K562 (cell line): ENCODE data around the gene MARK4.

Experiments
- CHD4 ChIP-seq: fragments of 200-600 bp; sonication (generic); IDR thresholded peaks from 3 replicates; pipeline ENCODE4 v1.6.1; 2012; ENCODE audit warnings: low read depth, mild to moderate bottlenecking, mixed read lengths, low read length, inconsistent platforms; ENCODE audit not compliant: insufficient read depth, insufficient replicate concordance, poor library complexity, severe bottlenecking
- MYBL2 ChIP-seq, 2 experiments: fragments of 450-650 bp in 1 of 2; sonication (generic) in 1 of 2; formaldehyde crosslinking in 1 of 2; IDR thresholded peaks; 2 replicates each; pipeline versions ENCODE4 v1.6.1 to v1.8.1; 2017 to 2022; ENCODE audit warnings: borderline replicate concordance in 1 of 2, inconsistent platforms in 1 of 2, low read depth in 1 of 2, mild to moderate bottlenecking in 1 of 2, missing genetic modification reagents in 1 of 2, moderate library complexity in 1 of 2
- POLR2A ChIP-seq: fragments of 450-650 bp; conservative IDR thresholded peaks from 2 replicates; pipeline ENCODE4 v1.6.1; 2016
- POLR2AphosphoS5 ChIP-seq: IDR thresholded peaks from 2 replicates; pipeline ENCODE4 v1.6.1; 2011; ENCODE audit warnings: mild to moderate bottlenecking, low read depth, low read length, moderate library complexity; ENCODE audit not compliant: control insufficient read depth, insufficient read depth
- SPI1 ChIP-seq: IDR thresholded peaks from 2 replicates; pipeline ENCODE4 v1.6.1; 2011; ENCODE audit warnings: low read depth, low read length, control low read depth, borderline replicate concordance
- SREBF1 ChIP-seq: fragments of 150-350 bp; IDR thresholded peaks from 2 replicates; pipeline ENCODE4 v1.6.1; 2014; ENCODE audit warnings: antibody characterized with exemption, low read depth, low read length, borderline replicate concordance
- TF ChIP-seq, protein P1 (sequence below): sonication (generic); formaldehyde crosslinking; IDR thresholded peaks from 2 replicates; pipeline ENCODE4 v1.8.1; 2023; ENCODE audit warnings: mild to moderate bottlenecking, missing genetic modification reagents
- TF ChIP-seq, protein P2 (sequence below): fragments of 450-650 bp; formaldehyde crosslinking; IDR thresholded peaks from 2 replicates; pipeline ENCODE4 v1.4.0; 2022; ENCODE audit warnings: missing genetic modification characterization
- TF ChIP-seq, protein P3 (sequence below), 3 experiments: IDR thresholded peaks in 2 of 3; conservative IDR thresholded peaks in 1 of 3; 2 replicates each; pipeline ENCODE4 v1.5.1; 2011 to 2012; ENCODE audit warnings: low read length in 3 of 3, mild to moderate bottlenecking in 3 of 3, control low read depth in 2 of 3, improper control_type of control experiment in 1 of 3, inconsistent platforms in 1 of 3, low read depth in 1 of 3, mixed read lengths in 1 of 3, moderate library complexity in 1 of 3; ENCODE audit not compliant: insufficient read depth in 2 of 3
- TF ChIP-seq, protein P4 (sequence below), 2 experiments: fragments of 450-650 bp; formaldehyde crosslinking in 1 of 2; IDR thresholded peaks; 2 replicates each; pipeline versions ENCODE4 v1.4.0 to v1.6.1; 2014 to 2020; ENCODE audit warnings: mild to moderate bottlenecking in 2 of 2, borderline replicate concordance in 1 of 2, low read depth in 1 of 2
- TF ChIP-seq, protein P5 (sequence below): sonication (generic); formaldehyde crosslinking; IDR thresholded peaks from 2 replicates; pipeline ENCODE4 v1.9.0; 2022; ENCODE audit warnings: mild to moderate bottlenecking, missing genetic modification reagents
- TF ChIP-seq, protein P6 (sequence below), 3 experiments: fragments of 200-800 bp in 1 of 3; fragments of 250-450 bp in 1 of 3; fragments of 450-650 bp in 1 of 3; sonication (Bioruptor Pico) in 1 of 3; sonication (Bioruptor generic) in 1 of 3; formaldehyde crosslinking in 1 of 3; IDR thresholded peaks; 2 replicates each; pipeline versions ENCODE4 v1.6.1 to v1.8.0; 2016 to 2022; ENCODE audit warnings: mild to moderate bottlenecking in 2 of 3, missing genetic modification characterization in 2 of 3, missing compliant biosample characterization in 1 of 3, moderate library complexity in 1 of 3

DNA sequence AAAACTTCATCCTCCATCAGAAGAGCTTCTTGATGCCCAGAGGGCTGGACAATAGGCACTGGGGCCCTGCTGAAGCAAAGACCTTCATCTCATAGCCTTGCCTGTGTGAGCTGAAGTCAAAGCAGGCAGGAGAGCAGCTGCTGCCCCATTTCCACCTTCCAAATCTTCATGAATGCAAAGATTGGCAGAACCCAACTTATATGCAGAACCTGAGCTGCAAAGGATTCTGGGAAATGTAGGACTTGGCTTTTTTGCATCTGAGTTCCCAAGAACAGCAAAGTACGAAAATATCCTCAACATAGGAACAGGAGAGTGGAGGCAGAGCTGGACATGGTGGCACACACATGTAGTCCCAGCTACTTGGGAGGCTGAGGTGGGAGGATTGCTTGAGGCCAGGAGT lies 40.8 kb downstream of the MARK4 start:
- no peak for TF ChIP-seq POLR2AphosphoS5
- TF ChIP-seq SREBF1: no peak
- TF ChIP-seq CHD4: no peak
- TF ChIP-seq, protein P1, sequence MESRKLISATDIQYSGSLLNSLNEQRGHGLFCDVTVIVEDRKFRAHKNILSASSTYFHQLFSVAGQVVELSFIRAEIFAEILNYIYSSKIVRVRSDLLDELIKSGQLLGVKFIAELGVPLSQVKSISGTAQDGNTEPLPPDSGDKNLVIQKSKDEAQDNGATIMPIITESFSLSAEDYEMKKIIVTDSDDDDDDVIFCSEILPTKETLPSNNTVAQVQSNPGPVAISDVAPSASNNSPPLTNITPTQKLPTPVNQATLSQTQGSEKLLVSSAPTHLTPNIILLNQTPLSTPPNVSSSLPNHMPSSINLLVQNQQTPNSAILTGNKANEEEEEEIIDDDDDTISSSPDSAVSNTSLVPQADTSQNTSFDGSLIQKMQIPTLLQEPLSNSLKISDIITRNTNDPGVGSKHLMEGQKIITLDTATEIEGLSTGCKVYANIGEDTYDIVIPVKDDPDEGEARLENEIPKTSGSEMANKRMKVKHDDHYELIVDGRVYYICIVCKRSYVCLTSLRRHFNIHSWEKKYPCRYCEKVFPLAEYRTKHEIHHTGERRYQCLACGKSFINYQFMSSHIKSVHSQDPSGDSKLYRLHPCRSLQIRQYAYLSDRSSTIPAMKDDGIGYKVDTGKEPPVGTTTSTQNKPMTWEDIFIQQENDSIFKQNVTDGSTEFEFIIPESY (CRISPR knock-in tag): no peak
- TF ChIP-seq, protein P2, sequence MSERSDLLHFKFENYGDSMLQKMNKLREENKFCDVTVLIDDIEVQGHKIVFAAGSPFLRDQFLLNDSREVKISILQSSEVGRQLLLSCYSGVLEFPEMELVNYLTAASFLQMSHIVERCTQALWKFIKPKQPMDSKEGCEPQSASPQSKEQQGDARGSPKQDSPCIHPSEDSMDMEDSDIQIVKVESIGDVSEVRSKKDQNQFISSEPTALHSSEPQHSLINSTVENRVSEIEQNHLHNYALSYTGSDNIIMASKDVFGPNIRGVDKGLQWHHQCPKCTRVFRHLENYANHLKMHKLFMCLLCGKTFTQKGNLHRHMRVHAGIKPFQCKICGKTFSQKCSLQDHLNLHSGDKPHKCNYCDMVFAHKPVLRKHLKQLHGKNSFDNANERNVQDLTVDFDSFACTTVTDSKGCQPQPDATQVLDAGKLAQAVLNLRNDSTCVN (CRISPR knock-in tag): no peak
- TF ChIP-seq, protein P3, sequence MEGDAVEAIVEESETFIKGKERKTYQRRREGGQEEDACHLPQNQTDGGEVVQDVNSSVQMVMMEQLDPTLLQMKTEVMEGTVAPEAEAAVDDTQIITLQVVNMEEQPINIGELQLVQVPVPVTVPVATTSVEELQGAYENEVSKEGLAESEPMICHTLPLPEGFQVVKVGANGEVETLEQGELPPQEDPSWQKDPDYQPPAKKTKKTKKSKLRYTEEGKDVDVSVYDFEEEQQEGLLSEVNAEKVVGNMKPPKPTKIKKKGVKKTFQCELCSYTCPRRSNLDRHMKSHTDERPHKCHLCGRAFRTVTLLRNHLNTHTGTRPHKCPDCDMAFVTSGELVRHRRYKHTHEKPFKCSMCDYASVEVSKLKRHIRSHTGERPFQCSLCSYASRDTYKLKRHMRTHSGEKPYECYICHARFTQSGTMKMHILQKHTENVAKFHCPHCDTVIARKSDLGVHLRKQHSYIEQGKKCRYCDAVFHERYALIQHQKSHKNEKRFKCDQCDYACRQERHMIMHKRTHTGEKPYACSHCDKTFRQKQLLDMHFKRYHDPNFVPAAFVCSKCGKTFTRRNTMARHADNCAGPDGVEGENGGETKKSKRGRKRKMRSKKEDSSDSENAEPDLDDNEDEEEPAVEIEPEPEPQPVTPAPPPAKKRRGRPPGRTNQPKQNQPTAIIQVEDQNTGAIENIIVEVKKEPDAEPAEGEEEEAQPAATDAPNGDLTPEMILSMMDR (IDR thresholded peaks at IDR 0.05 in 2 of 3, conservative IDR thresholded peaks at IDR 0.05 in 1 of 3; ENCODE audit: insufficient read depth in 2 of 3, low read depth in 1 of 3, low read length in 3 of 3): no peak
- no peak for TF ChIP-seq POLR2A
- TF ChIP-seq, protein P4, sequence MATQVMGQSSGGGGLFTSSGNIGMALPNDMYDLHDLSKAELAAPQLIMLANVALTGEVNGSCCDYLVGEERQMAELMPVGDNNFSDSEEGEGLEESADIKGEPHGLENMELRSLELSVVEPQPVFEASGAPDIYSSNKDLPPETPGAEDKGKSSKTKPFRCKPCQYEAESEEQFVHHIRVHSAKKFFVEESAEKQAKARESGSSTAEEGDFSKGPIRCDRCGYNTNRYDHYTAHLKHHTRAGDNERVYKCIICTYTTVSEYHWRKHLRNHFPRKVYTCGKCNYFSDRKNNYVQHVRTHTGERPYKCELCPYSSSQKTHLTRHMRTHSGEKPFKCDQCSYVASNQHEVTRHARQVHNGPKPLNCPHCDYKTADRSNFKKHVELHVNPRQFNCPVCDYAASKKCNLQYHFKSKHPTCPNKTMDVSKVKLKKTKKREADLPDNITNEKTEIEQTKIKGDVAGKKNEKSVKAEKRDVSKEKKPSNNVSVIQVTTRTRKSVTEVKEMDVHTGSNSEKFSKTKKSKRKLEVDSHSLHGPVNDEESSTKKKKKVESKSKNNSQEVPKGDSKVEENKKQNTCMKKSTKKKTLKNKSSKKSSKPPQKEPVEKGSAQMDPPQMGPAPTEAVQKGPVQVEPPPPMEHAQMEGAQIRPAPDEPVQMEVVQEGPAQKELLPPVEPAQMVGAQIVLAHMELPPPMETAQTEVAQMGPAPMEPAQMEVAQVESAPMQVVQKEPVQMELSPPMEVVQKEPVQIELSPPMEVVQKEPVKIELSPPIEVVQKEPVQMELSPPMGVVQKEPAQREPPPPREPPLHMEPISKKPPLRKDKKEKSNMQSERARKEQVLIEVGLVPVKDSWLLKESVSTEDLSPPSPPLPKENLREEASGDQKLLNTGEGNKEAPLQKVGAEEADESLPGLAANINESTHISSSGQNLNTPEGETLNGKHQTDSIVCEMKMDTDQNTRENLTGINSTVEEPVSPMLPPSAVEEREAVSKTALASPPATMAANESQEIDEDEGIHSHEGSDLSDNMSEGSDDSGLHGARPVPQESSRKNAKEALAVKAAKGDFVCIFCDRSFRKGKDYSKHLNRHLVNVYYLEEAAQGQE (IDR thresholded peaks at IDR 0.05; ENCODE audit: borderline replicate concordance): no peak
- TF ChIP-seq, protein P4 (CRISPR knock-in tag; IDR thresholded peaks at IDR 0.05; ENCODE audit: low read depth): no peak
- TF ChIP-seq, protein P5, sequence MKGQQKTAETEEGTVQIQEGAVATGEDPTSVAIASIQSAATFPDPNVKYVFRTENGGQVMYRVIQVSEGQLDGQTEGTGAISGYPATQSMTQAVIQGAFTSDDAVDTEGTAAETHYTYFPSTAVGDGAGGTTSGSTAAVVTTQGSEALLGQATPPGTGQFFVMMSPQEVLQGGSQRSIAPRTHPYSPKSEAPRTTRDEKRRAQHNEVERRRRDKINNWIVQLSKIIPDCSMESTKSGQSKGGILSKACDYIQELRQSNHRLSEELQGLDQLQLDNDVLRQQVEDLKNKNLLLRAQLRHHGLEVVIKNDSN (CRISPR knock-in tag): no peak
- TF ChIP-seq, protein P6, sequence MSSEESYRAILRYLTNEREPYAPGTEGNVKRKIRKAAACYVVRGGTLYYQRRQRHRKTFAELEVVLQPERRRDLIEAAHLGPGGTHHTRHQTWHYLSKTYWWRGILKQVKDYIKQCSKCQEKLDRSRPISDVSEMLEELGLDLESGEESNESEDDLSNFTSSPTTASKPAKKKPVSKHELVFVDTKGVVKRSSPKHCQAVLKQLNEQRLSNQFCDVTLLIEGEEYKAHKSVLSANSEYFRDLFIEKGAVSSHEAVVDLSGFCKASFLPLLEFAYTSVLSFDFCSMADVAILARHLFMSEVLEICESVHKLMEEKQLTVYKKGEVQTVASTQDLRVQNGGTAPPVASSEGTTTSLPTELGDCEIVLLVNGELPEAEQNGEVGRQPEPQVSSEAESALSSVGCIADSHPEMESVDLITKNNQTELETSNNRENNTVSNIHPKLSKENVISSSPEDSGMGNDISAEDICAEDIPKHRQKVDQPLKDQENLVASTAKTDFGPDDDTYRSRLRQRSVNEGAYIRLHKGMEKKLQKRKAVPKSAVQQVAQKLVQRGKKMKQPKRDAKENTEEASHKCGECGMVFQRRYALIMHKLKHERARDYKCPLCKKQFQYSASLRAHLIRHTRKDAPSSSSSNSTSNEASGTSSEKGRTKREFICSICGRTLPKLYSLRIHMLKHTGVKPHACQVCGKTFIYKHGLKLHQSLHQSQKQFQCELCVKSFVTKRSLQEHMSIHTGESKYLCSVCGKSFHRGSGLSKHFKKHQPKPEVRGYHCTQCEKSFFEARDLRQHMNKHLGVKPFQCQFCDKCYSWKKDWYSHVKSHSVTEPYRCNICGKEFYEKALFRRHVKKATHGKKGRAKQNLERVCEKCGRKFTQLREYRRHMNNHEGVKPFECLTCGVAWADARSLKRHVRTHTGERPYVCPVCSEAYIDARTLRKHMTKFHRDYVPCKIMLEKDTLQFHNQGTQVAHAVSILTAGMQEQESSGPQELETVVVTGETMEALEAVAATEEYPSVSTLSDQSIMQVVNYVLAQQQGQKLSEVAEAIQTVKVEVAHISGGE (CRISPR knock-in tag; IDR thresholded peaks at IDR 0.05): no peak
- no peak for TF ChIP-seq MYBL2 (IDR thresholded peaks at IDR 0.05; ENCODE audit: low read depth)
- no peak for TF ChIP-seq MYBL2 (CRISPR knock-in tag; IDR thresholded peaks at IDR 0.05; ENCODE audit: borderline replicate concordance)
- no peak for TF ChIP-seq SPI1
